Neural cell (in vitro differentiated cells): ENCODE measurements around the gene SHC1. TPM values are rescaled to one million over a fixed set of nuclear protein-coding genes. Genes with fewer than 3 reads are reported as not detected.

Source experiments
- H2AFZ ChIP-seq: fragments of 200-600, 300-800 bp; sonication (generic), shearing (Covaris generic); 2 replicates; pipeline ENCODE4 v1.6.0; 2014; ENCODE audit warnings: low read depth, mild to moderate bottlenecking, antibody characterized with exemption, low read length, moderate library complexity
- H3F3A ChIP-seq: fragments of 200-600 bp; shearing (Covaris generic); 2 replicates; pipeline ENCODE4 v1.6.1; 2016; ENCODE audit warnings: mild to moderate bottlenecking, moderate library complexity, mixed read lengths, antibody characterized with exemption, low read length; ENCODE audit not compliant: insufficient read depth, poor library complexity, severe bottlenecking
- H3K27ac ChIP-seq: fragments of 200-600, 300-800 bp; sonication (generic), shearing (Covaris generic); 2 replicates; pipeline ENCODE4 v1.5.1; 2014; ENCODE audit warnings: mild to moderate bottlenecking, low read length, moderate library complexity
- H3K27me3 ChIP-seq: fragments of 300-800, 200-600 bp; sonication (generic), shearing (Covaris generic); 2 replicates; pipeline ENCODE4 v1.6.0; 2014; ENCODE audit warnings: mild to moderate bottlenecking, low read depth, low read length, moderate library complexity; ENCODE audit not compliant: insufficient read depth
- H3K36me3 ChIP-seq: fragments of 300-800, 200-600 bp; sonication (generic), shearing (Covaris generic); 2 replicates; pipeline ENCODE4 v1.5.1; 2014; ENCODE audit warnings: mild to moderate bottlenecking, antibody characterized with exemption, low read length, moderate library complexity; ENCODE audit not compliant: insufficient read depth
- H3K4me2 ChIP-seq: fragments of 300-800, 200-600 bp; sonication (generic), shearing (Covaris generic); 2 replicates; pipeline ENCODE4 v1.6.0; 2014; ENCODE audit warnings: mild to moderate bottlenecking, low read length
- H3K4me3 ChIP-seq: fragments of 300-800, 200-600 bp; sonication (generic), shearing (Covaris generic); 2 replicates; pipeline ENCODE4 v1.5.1; 2014; ENCODE audit warnings: mild to moderate bottlenecking, low read length, moderate library complexity
- H3K79me2 ChIP-seq: fragments of 200-600 bp; shearing (Covaris generic); replicated peaks from 2 replicates; pipeline ENCODE4 v1.6.0; 2014; ENCODE audit warnings: mild to moderate bottlenecking, low read length, moderate library complexity; ENCODE audit not compliant: insufficient read depth
- H3K9ac ChIP-seq: fragments of 300-800, 200-600 bp; sonication (generic), shearing (Covaris generic); 2 replicates; pipeline ENCODE4 v1.6.1; 2016; ENCODE audit warnings: mild to moderate bottlenecking, low read length, mixed read lengths
- H3K9me2 ChIP-seq: fragments of 200-600 bp; shearing (Covaris generic); 2 replicates; pipeline ENCODE4 v1.6.1; 2016; ENCODE audit warnings: mild to moderate bottlenecking, low read length, mixed read lengths; ENCODE audit not compliant: insufficient read depth
- H3K9me3 ChIP-seq: fragments of 200-600, 300-800 bp; sonication (generic), shearing (Covaris generic); 2 replicates; pipeline ENCODE4 v1.6.1; 2016; ENCODE audit warnings: mild to moderate bottlenecking, mixed run types, low read length, moderate library complexity, mixed read lengths
- H4K20me1 ChIP-seq: fragments of 200-600 bp; shearing (Covaris generic); 2 replicates; pipeline ENCODE4 v1.6.1; 2016; ENCODE audit warnings: mild to moderate bottlenecking, mixed run types; ENCODE audit not compliant: insufficient read depth
- EP300 ChIP-seq: fragments of 450-650 bp; conservative IDR thresholded peaks from 2 replicates; pipeline ENCODE4 v1.6.1; 2014; ENCODE audit warnings: antibody characterized with exemption, mild to moderate bottlenecking, moderate library complexity; ENCODE audit not compliant: poor library complexity, severe bottlenecking
- EZH2 ChIP-seq: fragments of 200-600, 300-800 bp; shearing (Covaris generic), sonication (generic); IDR thresholded peaks from 2 replicates; pipeline ENCODE4 v1.6.1; 2014; ENCODE audit warnings: antibody characterized with exemption, low read length, borderline replicate concordance, mild to moderate bottlenecking; ENCODE audit not compliant: insufficient read depth, poor library complexity, severe bottlenecking
- MXI1 ChIP-seq: fragments of 450-650 bp; conservative IDR thresholded peaks from 2 replicates; pipeline ENCODE4 v1.6.1; 2014; ENCODE audit warnings: antibody characterized with exemption, mild to moderate bottlenecking; ENCODE audit not compliant: poor library complexity, severe bottlenecking
- POLR2AphosphoS5 ChIP-seq: IDR thresholded peaks from 2 replicates; pipeline ENCODE4 v1.6.1; 2012
- RAD21 ChIP-seq: fragments of 450-650 bp; conservative IDR thresholded peaks from 2 replicates; pipeline ENCODE4 v1.6.1; 2014; ENCODE audit warnings: antibody characterized with exemption, mild to moderate bottlenecking, moderate library complexity
- REST ChIP-seq: IDR thresholded peaks from 2 replicates; pipeline ENCODE4 v1.6.1; 2012; ENCODE audit warnings: borderline replicate concordance
- SMC3 ChIP-seq: fragments of 450-650 bp; conservative IDR thresholded peaks from 2 replicates; pipeline ENCODE4 v1.6.1; 2014; ENCODE audit warnings: antibody characterized with exemption, mild to moderate bottlenecking, moderate library complexity; ENCODE audit not compliant: poor library complexity
- TAF1 ChIP-seq: IDR thresholded peaks from 2 replicates; pipeline ENCODE4 v1.6.1; 2012; ENCODE audit warnings: low read depth
- polyA plus RNA-seq: library from polyadenylated mRNA; depleted of rRNA; stranded (reverse); fragments of >200 nt; gene quantifications from 2 replicates; pipeline ENCODE4 v1.2.3, GENCODE V29; 2014
- TF ChIP-seq, protein P1 (sequence below): fragments of 450-650 bp; IDR thresholded peaks from 2 replicates; pipeline ENCODE4 v1.5.1; 2014; ENCODE audit warnings: antibody characterized with exemption, mild to moderate bottlenecking, moderate library complexity; ENCODE audit not compliant: poor library complexity, severe bottlenecking

The SHC1 gene
- polyA plus RNA-seq, 1 donor from 2014 or later = 9.5 TPM

DNA sequence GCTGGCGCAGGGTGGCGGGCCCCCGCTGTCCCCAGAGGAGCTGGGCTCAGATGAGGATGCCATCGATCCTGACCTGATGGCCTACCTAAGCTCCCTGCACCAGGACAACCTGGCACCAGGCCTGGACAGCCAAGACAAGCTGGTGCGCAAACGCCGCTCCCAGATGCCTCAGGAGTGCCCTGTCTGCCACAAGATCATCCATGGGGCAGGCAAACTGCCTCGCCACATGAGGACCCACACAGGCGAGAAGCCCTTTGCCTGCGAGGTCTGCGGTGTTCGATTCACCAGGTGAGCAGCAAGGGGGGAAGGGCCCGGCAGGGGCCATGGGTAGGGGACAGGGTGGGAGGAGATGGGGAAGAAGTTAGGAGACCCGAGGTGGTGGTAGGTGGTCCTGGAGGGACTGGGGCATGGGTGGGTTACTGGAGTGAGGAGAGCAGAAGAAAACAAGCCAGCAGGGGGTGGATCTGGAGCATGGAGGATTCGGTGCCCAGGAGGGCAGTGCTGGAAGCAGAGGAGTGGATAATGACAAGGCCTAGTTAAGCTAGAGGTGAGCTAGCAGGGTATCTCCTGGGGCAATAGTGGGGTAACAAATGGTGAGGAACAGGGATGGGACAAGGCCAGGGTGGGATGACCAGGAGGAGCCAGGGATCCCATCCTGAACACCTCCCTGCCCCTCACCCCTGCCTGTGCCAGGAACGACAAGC, 45.1 kb upstream of the SHC1 start:
- Histone ChIP-seq H3K4me3 (no peak overlapping the region), H3K9ac (no peak overlapping the region), H3K4me2 (no peak overlapping the region), H3K79me2 (no peaks in the 10 kb centered on the region), H3F3A (no peaks in the 10 kb centered on the region), H3K27ac (no peak overlapping the region), H3K9me3 (no peaks in the 10 kb centered on the region), H3K9me2 (no peaks in the 10 kb centered on the region), H3K36me3 (no peaks in the 10 kb centered on the region), H3K27me3 (no peaks in the 10 kb centered on the region), H2AFZ (no peak overlapping the region), H4K20me1 (no peaks in the 10 kb centered on the region)
- TF ChIP-seq EP300 = no peak
- no peak for TF ChIP-seq EZH2
- TF ChIP-seq, protein P1, sequence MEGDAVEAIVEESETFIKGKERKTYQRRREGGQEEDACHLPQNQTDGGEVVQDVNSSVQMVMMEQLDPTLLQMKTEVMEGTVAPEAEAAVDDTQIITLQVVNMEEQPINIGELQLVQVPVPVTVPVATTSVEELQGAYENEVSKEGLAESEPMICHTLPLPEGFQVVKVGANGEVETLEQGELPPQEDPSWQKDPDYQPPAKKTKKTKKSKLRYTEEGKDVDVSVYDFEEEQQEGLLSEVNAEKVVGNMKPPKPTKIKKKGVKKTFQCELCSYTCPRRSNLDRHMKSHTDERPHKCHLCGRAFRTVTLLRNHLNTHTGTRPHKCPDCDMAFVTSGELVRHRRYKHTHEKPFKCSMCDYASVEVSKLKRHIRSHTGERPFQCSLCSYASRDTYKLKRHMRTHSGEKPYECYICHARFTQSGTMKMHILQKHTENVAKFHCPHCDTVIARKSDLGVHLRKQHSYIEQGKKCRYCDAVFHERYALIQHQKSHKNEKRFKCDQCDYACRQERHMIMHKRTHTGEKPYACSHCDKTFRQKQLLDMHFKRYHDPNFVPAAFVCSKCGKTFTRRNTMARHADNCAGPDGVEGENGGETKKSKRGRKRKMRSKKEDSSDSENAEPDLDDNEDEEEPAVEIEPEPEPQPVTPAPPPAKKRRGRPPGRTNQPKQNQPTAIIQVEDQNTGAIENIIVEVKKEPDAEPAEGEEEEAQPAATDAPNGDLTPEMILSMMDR = no peak
- TF ChIP-seq SMC3 = no peak
- no peak for TF ChIP-seq RAD21
- TF ChIP-seq REST = no peak

DNA sequence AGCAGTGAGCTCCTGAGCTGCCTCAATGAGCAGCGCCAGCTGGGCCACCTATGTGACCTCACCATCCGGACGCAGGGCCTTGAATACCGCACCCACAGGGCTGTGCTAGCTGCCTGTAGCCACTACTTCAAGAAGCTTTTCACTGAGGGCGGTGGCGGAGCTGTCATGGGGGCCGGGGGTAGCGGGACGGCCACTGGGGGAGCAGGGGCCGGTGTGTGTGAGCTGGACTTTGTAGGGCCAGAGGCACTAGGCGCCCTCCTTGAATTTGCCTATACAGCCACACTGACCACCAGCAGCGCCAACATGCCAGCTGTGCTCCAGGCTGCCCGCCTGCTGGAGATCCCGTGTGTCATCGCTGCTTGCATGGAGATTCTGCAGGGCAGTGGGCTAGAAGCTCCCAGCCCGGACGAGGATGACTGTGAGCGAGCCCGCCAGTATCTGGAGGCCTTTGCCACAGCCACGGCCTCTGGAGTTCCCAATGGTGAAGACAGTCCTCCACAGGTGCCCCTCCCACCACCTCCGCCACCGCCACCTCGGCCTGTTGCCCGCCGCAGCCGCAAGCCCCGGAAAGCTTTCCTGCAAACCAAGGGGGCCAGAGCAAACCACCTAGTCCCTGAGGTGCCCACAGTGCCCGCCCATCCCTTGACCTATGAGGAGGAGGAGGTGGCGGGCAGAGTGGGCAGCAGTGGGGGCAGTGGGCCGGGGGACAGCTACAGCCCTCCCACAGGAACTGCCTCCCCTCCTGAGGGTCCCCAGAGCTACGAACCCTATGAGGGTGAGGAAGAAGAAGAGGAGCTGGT, 44.4 kb upstream of the SHC1 start:
- Histone ChIP-seq H3K36me3 (no peaks in the 10 kb centered on the region), H3K9ac (no peak overlapping the region), H3K27me3 (no peaks in the 10 kb centered on the region), H4K20me1 (no peaks in the 10 kb centered on the region), H3K79me2 (no peaks in the 10 kb centered on the region), H3K9me2 (no peaks in the 10 kb centered on the region), H3K27ac (no peak overlapping the region), H3K9me3 (no peaks in the 10 kb centered on the region), H2AFZ (no peak overlapping the region), H3K4me3 (no peak overlapping the region), H3F3A (no peaks in the 10 kb centered on the region), H3K4me2 (no peak overlapping the region)
- TF ChIP-seq REST (no peak), SMC3 (no peak), RAD21 (no peak), TAF1 (no peak), MXI1 (no peak), EP300 (no peak), POLR2AphosphoS5 (no peak), EZH2 (no peak)
- TF ChIP-seq, protein P1 = no peak
